ENCODE results near the gene FHIT. TPM values are rescaled to one million over a fixed set of nuclear protein-coding genes. Genes with fewer than 3 reads are reported as not detected.

The FHIT gene
- total RNA-seq, 1 experiment from 2014 or later: 9.8 TPM

DNA sequence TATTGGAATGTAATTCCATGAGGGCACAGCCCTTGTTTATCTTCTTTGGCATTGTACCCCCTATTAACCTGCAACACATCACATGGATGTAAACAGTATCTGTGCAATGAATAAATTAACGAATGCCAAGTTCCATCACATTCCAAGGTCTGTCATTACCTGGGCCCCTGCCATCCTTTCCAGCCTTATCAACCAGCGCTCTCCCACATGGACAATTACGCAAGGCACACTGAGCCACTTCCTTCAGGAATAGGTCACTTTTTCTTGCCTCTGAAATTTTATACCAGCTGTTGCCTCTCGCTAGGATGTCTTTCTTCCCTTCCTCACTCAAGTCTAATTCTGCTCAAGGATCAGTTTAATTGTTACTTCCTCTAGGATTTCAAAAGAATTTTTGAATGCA, 1149.6 kb downstream of the FHIT start:
- ChIA-PET CTCF (no interaction called here), POLR2A (ENCODE audit: unreplicated experiment) (no interaction called here)
- H3K4me2 ChIP-seq: no peak overlapping the region
- no peak overlapping the region for H2AFZ ChIP-seq
- H4K20me1 ChIP-seq (ENCODE audit: insufficient read depth): no peaks in the 10 kb centered on the region
- no peak overlapping the region for H3K27ac ChIP-seq
- H3K4me3 ChIP-seq: no peak overlapping the region
- H3K27me3 ChIP-seq (ENCODE audit: insufficient read depth, low read depth): no peaks in the 10 kb centered on the region
- no peaks in the 10 kb centered on the region for H3F3A ChIP-seq (ENCODE audit: insufficient read depth, low read depth)
- no peaks in the 10 kb centered on the region for H3K4me1 ChIP-seq (replicated peaks; ENCODE audit: insufficient read depth)
- BruUV-seq (replicated peaks): no TSS peak
- DNase-seq: no peak
- no peaks in the 10 kb centered on the region for H3K9me2 ChIP-seq (ENCODE audit: insufficient read depth)
- TF ChIP-seq, protein P1, sequence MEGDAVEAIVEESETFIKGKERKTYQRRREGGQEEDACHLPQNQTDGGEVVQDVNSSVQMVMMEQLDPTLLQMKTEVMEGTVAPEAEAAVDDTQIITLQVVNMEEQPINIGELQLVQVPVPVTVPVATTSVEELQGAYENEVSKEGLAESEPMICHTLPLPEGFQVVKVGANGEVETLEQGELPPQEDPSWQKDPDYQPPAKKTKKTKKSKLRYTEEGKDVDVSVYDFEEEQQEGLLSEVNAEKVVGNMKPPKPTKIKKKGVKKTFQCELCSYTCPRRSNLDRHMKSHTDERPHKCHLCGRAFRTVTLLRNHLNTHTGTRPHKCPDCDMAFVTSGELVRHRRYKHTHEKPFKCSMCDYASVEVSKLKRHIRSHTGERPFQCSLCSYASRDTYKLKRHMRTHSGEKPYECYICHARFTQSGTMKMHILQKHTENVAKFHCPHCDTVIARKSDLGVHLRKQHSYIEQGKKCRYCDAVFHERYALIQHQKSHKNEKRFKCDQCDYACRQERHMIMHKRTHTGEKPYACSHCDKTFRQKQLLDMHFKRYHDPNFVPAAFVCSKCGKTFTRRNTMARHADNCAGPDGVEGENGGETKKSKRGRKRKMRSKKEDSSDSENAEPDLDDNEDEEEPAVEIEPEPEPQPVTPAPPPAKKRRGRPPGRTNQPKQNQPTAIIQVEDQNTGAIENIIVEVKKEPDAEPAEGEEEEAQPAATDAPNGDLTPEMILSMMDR (conservative IDR thresholded peaks at IDR 0.05): no peak
- no peak for TF ChIP-seq EZH2 (IDR thresholded peaks at IDR 0.05; ENCODE audit: low read depth)
- H3K36me3 ChIP-seq (ENCODE audit: low read depth): no peaks in the 10 kb centered on the region
- H3K79me2 ChIP-seq (ENCODE audit: low read depth): no peaks in the 10 kb centered on the region
- intact Hi-C loops (cut with micrococcal nuclease; ENCODE audit: unreplicated experiment): no loop called here
- H3K9me3 ChIP-seq (ENCODE audit: insufficient read depth, low read depth): no peaks in the 10 kb centered on the region

GRCh38 chr3:60096403-60096802, 1154.8 kb downstream of the FHIT start:
- CTCF ChIA-PET: no interaction called here
- H3K79me2 ChIP-seq (ENCODE audit: low read depth): no peaks in the 10 kb centered on the region
- H3K9me3 ChIP-seq (ENCODE audit: insufficient read depth, low read depth): no peaks in the 10 kb centered on the region
- no peaks in the 10 kb centered on the region for H3K27me3 ChIP-seq (ENCODE audit: insufficient read depth, low read depth)
- H2AFZ ChIP-seq: no peak overlapping the region
- H3F3A ChIP-seq (ENCODE audit: insufficient read depth, low read depth): no peaks in the 10 kb centered on the region
- H3K4me3 ChIP-seq: no peak overlapping the region
- H4K20me1 ChIP-seq (ENCODE audit: insufficient read depth): no peaks in the 10 kb centered on the region
- no peak for DNase-seq
- H3K27ac ChIP-seq: no peak overlapping the region
- no TSS peak for BruUV-seq (replicated peaks)
- no peak overlapping the region for H3K4me2 ChIP-seq
- no peaks in the 10 kb centered on the region for H3K9me2 ChIP-seq (ENCODE audit: insufficient read depth)
- POLR2A ChIA-PET (ENCODE audit: unreplicated experiment): no interaction called here
- TF ChIP-seq, protein P1 (conservative IDR thresholded peaks at IDR 0.05): no peak
- no peak for TF ChIP-seq EZH2 (IDR thresholded peaks at IDR 0.05; ENCODE audit: low read depth)
- H3K4me1 ChIP-seq (replicated peaks; ENCODE audit: insufficient read depth): no peaks in the 10 kb centered on the region
- no peaks in the 10 kb centered on the region for H3K36me3 ChIP-seq (ENCODE audit: low read depth)
- intact Hi-C loops (cut with micrococcal nuclease; ENCODE audit: unreplicated experiment): no loop called here

DNA sequence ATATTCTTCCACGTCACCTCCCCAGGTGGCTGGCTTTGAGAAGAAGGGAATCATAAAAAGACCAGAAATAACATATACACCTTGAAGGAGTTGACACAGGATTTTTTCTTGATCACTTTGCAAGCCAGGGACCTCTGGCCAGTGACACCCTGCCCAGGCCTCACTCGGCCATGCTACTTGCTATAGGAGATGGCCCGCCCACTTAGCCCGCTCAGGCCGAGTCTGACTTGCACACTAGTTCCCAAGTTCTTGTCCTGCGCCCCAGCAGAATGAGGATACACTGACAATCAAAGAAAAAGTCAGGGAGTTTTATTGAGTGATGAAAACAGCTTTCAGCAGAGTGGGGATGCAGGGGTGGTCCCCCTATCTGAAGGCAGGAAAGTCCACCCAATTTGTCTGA, 1155.3 kb downstream of the FHIT start:
- POLR2A ChIA-PET (ENCODE audit: unreplicated experiment): no interaction called here
- no peak for TF ChIP-seq EZH2 (IDR thresholded peaks at IDR 0.05; ENCODE audit: low read depth)
- TF ChIP-seq, protein P1 (conservative IDR thresholded peaks at IDR 0.05): no peak
- no peak overlapping the region for H2AFZ ChIP-seq

More for the DNA sequence above, 1155.3 kb downstream of the FHIT start:
- H3K36me3 ChIP-seq (ENCODE audit: low read depth): no peaks in the 10 kb centered on the region
- no peak overlapping the region for H3K4me3 ChIP-seq
- no peaks in the 10 kb centered on the region for H3K4me1 ChIP-seq (replicated peaks; ENCODE audit: insufficient read depth)
- no peak overlapping the region for H3K27ac ChIP-seq
- no peaks in the 10 kb centered on the region for H3K9me3 ChIP-seq (ENCODE audit: insufficient read depth, low read depth)
- no peaks in the 10 kb centered on the region for H3F3A ChIP-seq (ENCODE audit: insufficient read depth, low read depth)
- DNase-seq: no peak
- no peak overlapping the region for H3K4me2 ChIP-seq
- no peaks in the 10 kb centered on the region for H3K79me2 ChIP-seq (ENCODE audit: low read depth)
- H3K27me3 ChIP-seq (ENCODE audit: insufficient read depth, low read depth): no peaks in the 10 kb centered on the region
- CTCF ChIA-PET: no interaction called here
- H3K9me2 ChIP-seq (ENCODE audit: insufficient read depth): no peaks in the 10 kb centered on the region
- intact Hi-C loops (cut with micrococcal nuclease; ENCODE audit: unreplicated experiment): no loop called here
- H4K20me1 ChIP-seq (ENCODE audit: insufficient read depth): no peaks in the 10 kb centered on the region
- no TSS peak for BruUV-seq (replicated peaks)

All from PC-9 (cell line).